Trophoblast cell (in vitro differentiated cells and primary cell): ENCODE measurements around the gene ACTL8.
A peak's percentile ranks its signal among the peaks of the same experiment; 100 is the strongest.

Experiments used
- DNase-seq, 2 donors: peaks; one replicate each; pipeline ENCODE4 v3.0.0-alpha.2; 2016
- H2AFZ ChIP-seq: 2 replicates; pipeline ENCODE4 v1.6.1; 2013; ENCODE audit warnings: low read length, moderate library complexity, mild to moderate bottlenecking; ENCODE audit not compliant: insufficient read depth, poor library complexity
- H2AK5ac ChIP-seq: 2 replicates; pipeline ENCODE4 v1.6.1; 2013; ENCODE audit warnings: mild to moderate bottlenecking, low read length
- H2BK120ac ChIP-seq: 2 replicates; pipeline ENCODE4 v1.6.1; 2013; ENCODE audit warnings: low read length, mild to moderate bottlenecking, moderate library complexity; ENCODE audit not compliant: insufficient read depth, poor library complexity
- H2BK12ac ChIP-seq: 2 replicates; pipeline ENCODE4 v1.6.1; 2013; ENCODE audit warnings: mild to moderate bottlenecking, low read length, moderate library complexity
- H2BK5ac ChIP-seq: 2 replicates; pipeline ENCODE4 v1.6.1; 2013; ENCODE audit warnings: low read length, low read depth, moderate library complexity, mild to moderate bottlenecking; ENCODE audit not compliant: poor library complexity
- H3K14ac ChIP-seq: 2 replicates; pipeline ENCODE4 v1.6.1; 2013; ENCODE audit warnings: mild to moderate bottlenecking, low read length
- H3K18ac ChIP-seq: 2 replicates; pipeline ENCODE4 v1.6.1; 2013; ENCODE audit warnings: mild to moderate bottlenecking, low read length
- H3K23ac ChIP-seq: 2 replicates; pipeline ENCODE4 v1.6.1; 2013; ENCODE audit warnings: low read length
- H3K27ac ChIP-seq: 2 replicates; pipeline ENCODE4 v1.5.1; 2013; ENCODE audit warnings: low read depth, mild to moderate bottlenecking, inconsistent platforms, low read length, moderate library complexity
- H3K27me3 ChIP-seq: 2 replicates; pipeline ENCODE4 v1.6.1; 2013; ENCODE audit warnings: inconsistent platforms, mild to moderate bottlenecking, low read length, moderate library complexity; ENCODE audit not compliant: insufficient read depth
- H3K36me3 ChIP-seq, 2 experiments: 1 replicate in 1 of 2; 2 replicates in 1 of 2; pipeline ENCODE4 v1.6.1; 2013; ENCODE audit warnings: low read length in 2 of 2, mild to moderate bottlenecking in 2 of 2, moderate library complexity in 1 of 2; ENCODE audit not compliant: insufficient read depth in 2 of 2, control insufficient read depth in 1 of 2
- H3K4ac ChIP-seq: 2 replicates; pipeline ENCODE4 v1.6.1; 2013; ENCODE audit warnings: low read depth, mild to moderate bottlenecking, low read length, moderate library complexity
- H3K4me1 ChIP-seq, 2 experiments: 1 replicate in 1 of 2; 2 replicates in 1 of 2; pipeline ENCODE4 v1.6.1; 2013; ENCODE audit warnings: low read length in 2 of 2, mild to moderate bottlenecking in 2 of 2, moderate library complexity in 1 of 2; ENCODE audit not compliant: insufficient read depth in 2 of 2, control insufficient read depth in 1 of 2
- H3K4me2 ChIP-seq: 2 replicates; pipeline ENCODE4 v1.6.1; 2013; ENCODE audit warnings: inconsistent platforms, mild to moderate bottlenecking, low read length, moderate library complexity
- H3K4me3 ChIP-seq: 2 replicates; pipeline ENCODE4 v1.5.1; 2013; ENCODE audit warnings: mild to moderate bottlenecking, low read depth, low read length, inconsistent platforms
- H3K79me1 ChIP-seq: one replicate; pipeline ENCODE4 v1.6.1; 2013; ENCODE audit warnings: low read length
- H3K79me2 ChIP-seq: 2 replicates; pipeline ENCODE4 v1.6.1; 2013; ENCODE audit warnings: low read length, mild to moderate bottlenecking; ENCODE audit not compliant: control insufficient read depth, insufficient read depth, poor library complexity
- H3K9ac ChIP-seq: 2 replicates; pipeline ENCODE4 v1.6.1; 2013; ENCODE audit warnings: mild to moderate bottlenecking, low read length
- H3K9me3 ChIP-seq: 2 replicates; pipeline ENCODE4 v1.6.1; 2013; ENCODE audit warnings: low read depth, mild to moderate bottlenecking, control low read depth, inconsistent platforms, low read length; ENCODE audit not compliant: insufficient read depth
- H4K12ac ChIP-seq: 2 replicates; pipeline ENCODE4 v1.6.1; 2013; ENCODE audit warnings: low read depth, mild to moderate bottlenecking, low read length, moderate library complexity
- H4K8ac ChIP-seq: 2 replicates; pipeline ENCODE4 v1.6.1; 2013; ENCODE audit warnings: low read depth, mild to moderate bottlenecking, low read length, moderate library complexity
- H4K91ac ChIP-seq: one replicate; pipeline ENCODE4 v1.6.1; 2013; ENCODE audit warnings: low read depth, mild to moderate bottlenecking, low read length, moderate library complexity
- WGBS: extraction: QIAGEN DNeasy Blood & Tissue Kit; methylation state at CpG from one replicate; pipeline ENCODE4 v1.1.7; 2013; ENCODE audit warnings: missing lambda C conversion rate; ENCODE audit not compliant: insufficient read length, insufficient coverage; ENCODE audit errors: extremely low coverage; 5-methylcytosine and 5-hydroxymethylcytosine counted together

ACTL8 gene

GRCh38 chr1:17746920-17747319 is 8.2 kb upstream of the ACTL8 start:
- no peak overlapping the region for H2BK5ac ChIP-seq
- DNase-seq: no peak
- no peaks in the 10 kb centered on the region for H3K4me1 ChIP-seq
- H2BK120ac ChIP-seq: no peak overlapping the region
- no peak overlapping the region for H3K9ac ChIP-seq
- no peak overlapping the region for H3K4me3 ChIP-seq
- H3K14ac ChIP-seq: no peak overlapping the region
- H2AFZ ChIP-seq: no peak overlapping the region
- H3K27ac ChIP-seq: no peak overlapping the region
- H3K4me2 ChIP-seq: no peak overlapping the region
- no peaks in the 10 kb centered on the region for H3K36me3 ChIP-seq
- WGBS: no CpG with 5 or more reads among the region's 2 CpGs
- no peaks in the 10 kb centered on the region for H3K9me3 ChIP-seq
- no peak overlapping the region for H4K12ac ChIP-seq
- no peak overlapping the region for H3K4ac ChIP-seq
- no peak overlapping the region for H3K18ac ChIP-seq
- no peak overlapping the region for H4K91ac ChIP-seq
- H3K23ac ChIP-seq: no peak overlapping the region
- no peaks in the 10 kb centered on the region for H3K79me1 ChIP-seq
- H4K8ac ChIP-seq: no peak overlapping the region
- H2BK12ac ChIP-seq: no peak overlapping the region
- no peaks in the 10 kb centered on the region for H3K79me2 ChIP-seq
- no peaks in the 10 kb centered on the region for H3K27me3 ChIP-seq
- H2AK5ac ChIP-seq: no peak overlapping the region

GRCh38 chr1:17750333-17750732 is 4.8 kb upstream of the ACTL8 start:
- Histone ChIP-seq H3K23ac (no peak overlapping the region), H3K14ac (no peak overlapping the region), H2AK5ac (no peak overlapping the region), H3K4me1 (no peaks in the 10 kb centered on the region), H2BK12ac (no peak overlapping the region), H4K12ac (no peak overlapping the region), H3K79me1 (no peaks in the 10 kb centered on the region), H4K8ac (no peak overlapping the region), H3K9ac (no peak overlapping the region), H3K4me2 (no peak overlapping the region), H4K91ac (no peak overlapping the region), H3K9me3 (peaks cover 3% of the 10 kb centered on the region), H2AFZ (no peak overlapping the region), H3K4ac (no peak overlapping the region), H3K27me3 (no peaks in the 10 kb centered on the region), H2BK120ac (no peak overlapping the region), H2BK5ac (no peak overlapping the region), H3K79me2 (no peaks in the 10 kb centered on the region), H3K36me3 (no peaks in the 10 kb centered on the region), H3K4me3 (no peak overlapping the region), H3K18ac (no peak overlapping the region), H3K27ac (no peak overlapping the region)
- no peak for DNase-seq
- no CpG with 5 or more reads among the region's 5 CpGs for WGBS

GRCh38 chr1:17752356-17752755 is 2.8 kb upstream of the ACTL8 start:
- no peak overlapping the region for H4K8ac ChIP-seq
- H2BK5ac ChIP-seq: no peak overlapping the region
- H3K36me3 ChIP-seq: no peaks in the 10 kb centered on the region
- H3K4ac ChIP-seq: no peak overlapping the region
- H3K27me3 ChIP-seq: no peaks in the 10 kb centered on the region
- no peak overlapping the region for H4K12ac ChIP-seq
- no peak overlapping the region for H2AK5ac ChIP-seq
- H3K9me3 ChIP-seq: peaks cover 9% of the 10 kb centered on the region
- DNase-seq: no peak
- H3K27ac ChIP-seq: no peak overlapping the region
- WGBS: no CpG with 5 or more reads among the region's 4 CpGs
- H3K4me3 ChIP-seq: no peak overlapping the region
- no peak overlapping the region for H3K18ac ChIP-seq
- H2BK120ac ChIP-seq: no peak overlapping the region
- H3K23ac ChIP-seq: no peak overlapping the region
- no peak overlapping the region for H3K9ac ChIP-seq
- H3K4me2 ChIP-seq: no peak overlapping the region
- no peaks in the 10 kb centered on the region for H3K4me1 ChIP-seq
- no peak overlapping the region for H2BK12ac ChIP-seq
- no peaks in the 10 kb centered on the region for H3K79me2 ChIP-seq
- no peak overlapping the region for H4K91ac ChIP-seq
- no peak overlapping the region for H2AFZ ChIP-seq
- no peaks in the 10 kb centered on the region for H3K79me1 ChIP-seq
- no peak overlapping the region for H3K14ac ChIP-seq

DNA sequence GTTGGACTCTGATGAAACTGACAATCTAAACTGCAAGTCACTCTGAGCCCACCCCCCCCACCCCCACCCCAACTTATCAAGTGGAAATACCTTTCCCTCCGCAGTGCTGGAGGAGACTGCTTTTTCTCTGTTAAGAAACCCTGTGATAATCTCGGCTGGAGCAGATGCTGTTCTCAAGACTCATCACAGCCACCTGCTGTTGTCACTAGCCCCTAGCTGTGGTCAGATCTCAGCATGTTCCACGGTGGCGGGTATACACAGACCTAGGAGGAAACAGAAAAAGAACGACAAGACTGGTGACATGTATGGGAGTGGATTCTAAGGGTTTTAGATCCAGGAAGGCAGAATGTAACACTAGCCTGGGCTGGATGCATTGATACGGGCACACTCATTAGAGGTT is 2.3 kb downstream of the ACTL8 start:
- H3K9ac ChIP-seq: no peak overlapping the region

More for the DNA sequence above, 2.3 kb downstream of the ACTL8 start:
- Histone ChIP-seq H3K14ac (no peak overlapping the region), H2BK120ac (no peak overlapping the region), H3K27me3 (peaks cover 4% of the 10 kb centered on the region), H4K91ac (no peak overlapping the region), H3K4me3 (peak overlapping the region; percentile 20), H3K79me1 (no peaks in the 10 kb centered on the region), H3K9me3 (peaks cover 27% of the 10 kb centered on the region), H3K4ac (no peak overlapping the region), H3K4me1 (no peaks in the 10 kb centered on the region), H3K4me2 (no peak overlapping the region), H3K79me2 (no peaks in the 10 kb centered on the region), H2BK12ac (no peak overlapping the region), H3K23ac (no peak overlapping the region), H4K8ac (no peak overlapping the region), H4K12ac (no peak overlapping the region), H2AFZ (no peak overlapping the region), H3K18ac (no peak overlapping the region), H2BK5ac (no peak overlapping the region), H2AK5ac (no peak overlapping the region), H3K27ac (no peak overlapping the region), H3K36me3 (no peaks in the 10 kb centered on the region)
- no peak for DNase-seq
- no CpG with 5 or more reads among the region's 6 CpGs for WGBS
